ENCODE measurements around the gene CYP17A1. TPM values are rescaled to one million over a fixed set of nuclear protein-coding genes. Genes with fewer than 3 reads are reported as not detected.

CYP17A1 gene, protein sequence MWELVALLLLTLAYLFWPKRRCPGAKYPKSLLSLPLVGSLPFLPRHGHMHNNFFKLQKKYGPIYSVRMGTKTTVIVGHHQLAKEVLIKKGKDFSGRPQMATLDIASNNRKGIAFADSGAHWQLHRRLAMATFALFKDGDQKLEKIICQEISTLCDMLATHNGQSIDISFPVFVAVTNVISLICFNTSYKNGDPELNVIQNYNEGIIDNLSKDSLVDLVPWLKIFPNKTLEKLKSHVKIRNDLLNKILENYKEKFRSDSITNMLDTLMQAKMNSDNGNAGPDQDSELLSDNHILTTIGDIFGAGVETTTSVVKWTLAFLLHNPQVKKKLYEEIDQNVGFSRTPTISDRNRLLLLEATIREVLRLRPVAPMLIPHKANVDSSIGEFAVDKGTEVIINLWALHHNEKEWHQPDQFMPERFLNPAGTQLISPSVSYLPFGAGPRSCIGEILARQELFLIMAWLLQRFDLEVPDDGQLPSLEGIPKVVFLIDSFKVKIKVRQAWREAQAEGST
- polyA plus RNA-seq (2011; rRNA removed) (not detected in 2 replicates), polyA minus RNA-seq (2011; rRNA and poly(A)+ RNA removed) (not detected in 2 replicates)

DNA sequence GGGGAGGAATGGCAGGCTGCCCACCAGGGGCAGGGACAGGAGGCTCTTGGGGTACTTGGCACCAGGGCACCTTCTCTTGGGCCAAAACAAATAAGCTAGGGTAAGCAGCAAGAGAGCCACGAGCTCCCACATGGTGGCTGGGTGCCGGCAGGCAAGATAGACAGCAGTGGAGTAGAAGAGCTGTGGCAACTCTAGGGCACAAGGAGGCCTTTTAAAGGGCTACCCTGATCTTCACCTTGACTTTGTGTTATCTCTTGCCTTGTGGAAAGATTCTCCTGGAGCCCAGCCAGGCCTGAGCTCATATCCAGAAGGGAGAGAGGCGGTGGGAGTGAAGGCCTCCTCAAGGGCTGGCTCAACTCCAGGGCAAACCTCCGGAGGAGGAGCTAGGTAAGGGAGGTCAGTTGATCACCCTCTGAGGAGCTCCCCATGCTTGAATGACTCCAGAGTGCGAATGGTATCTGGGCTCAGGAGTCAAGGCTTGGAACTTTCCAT, at the start of gene CYP17A1:
Gene CYP17A1, minus strand, starts transcription at position 184 of the 492 bp plus-strand sequence. Its CDS starts 52 bp downstream, at position 132.
- DNase-seq (ENCODE audit: low read depth) = no peak
- ChIA-PET POLR2A (no interaction called here), CTCF (interaction anchor here (0.5 to 9.2 kb wide), 8 partner anchors 10 to 407 kb away, joined by 3 to 168 read pairs (median 7); partner anchors contain the start of gene CNNM2)
- Histone ChIP-seq H3K27me3 (ENCODE audit: control insufficient read depth, insufficient read depth, low read length) (peaks cover 4% of the 10 kb centered on the region), H3K36me3 (ENCODE audit: control insufficient read depth, insufficient read depth, low read length) (no peaks in the 10 kb centered on the region), H3K4me3 (ENCODE audit: low read depth, low read length) (no peak within 1 kb of the TSS)
- TF ChIP-seq, protein P1, sequence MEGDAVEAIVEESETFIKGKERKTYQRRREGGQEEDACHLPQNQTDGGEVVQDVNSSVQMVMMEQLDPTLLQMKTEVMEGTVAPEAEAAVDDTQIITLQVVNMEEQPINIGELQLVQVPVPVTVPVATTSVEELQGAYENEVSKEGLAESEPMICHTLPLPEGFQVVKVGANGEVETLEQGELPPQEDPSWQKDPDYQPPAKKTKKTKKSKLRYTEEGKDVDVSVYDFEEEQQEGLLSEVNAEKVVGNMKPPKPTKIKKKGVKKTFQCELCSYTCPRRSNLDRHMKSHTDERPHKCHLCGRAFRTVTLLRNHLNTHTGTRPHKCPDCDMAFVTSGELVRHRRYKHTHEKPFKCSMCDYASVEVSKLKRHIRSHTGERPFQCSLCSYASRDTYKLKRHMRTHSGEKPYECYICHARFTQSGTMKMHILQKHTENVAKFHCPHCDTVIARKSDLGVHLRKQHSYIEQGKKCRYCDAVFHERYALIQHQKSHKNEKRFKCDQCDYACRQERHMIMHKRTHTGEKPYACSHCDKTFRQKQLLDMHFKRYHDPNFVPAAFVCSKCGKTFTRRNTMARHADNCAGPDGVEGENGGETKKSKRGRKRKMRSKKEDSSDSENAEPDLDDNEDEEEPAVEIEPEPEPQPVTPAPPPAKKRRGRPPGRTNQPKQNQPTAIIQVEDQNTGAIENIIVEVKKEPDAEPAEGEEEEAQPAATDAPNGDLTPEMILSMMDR (IDR thresholded peaks at IDR 0.05; ENCODE audit: insufficient read depth, low read depth, low read length) = no peak

DNA sequence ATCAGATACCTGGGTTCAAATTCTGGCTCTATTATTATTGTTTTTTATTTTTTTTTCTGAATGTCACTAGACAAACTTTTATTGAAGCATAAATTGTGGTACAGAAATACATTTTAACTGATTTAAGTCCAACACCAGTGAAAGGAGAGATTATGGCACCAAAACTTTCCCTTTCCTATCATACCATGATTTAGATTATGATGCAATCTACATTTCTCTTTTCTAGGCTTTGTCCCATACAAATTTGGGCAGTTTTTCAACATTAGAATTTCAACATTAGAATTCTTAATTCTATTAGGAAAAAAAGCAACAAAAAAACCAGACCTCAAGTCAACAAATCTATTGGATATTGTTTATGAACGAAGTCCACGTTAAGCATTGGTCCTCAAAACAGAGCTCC, 43.0 kb upstream of the CYP17A1 start:
- no peak overlapping the region for H3K4me3 ChIP-seq (ENCODE audit: low read depth, low read length)
- ChIA-PET POLR2A (no interaction called here), CTCF (no interaction called here)
- DNase-seq (ENCODE audit: low read depth) = no peak
- H3K36me3 ChIP-seq (ENCODE audit: control insufficient read depth, insufficient read depth, low read length) = no peaks in the 10 kb centered on the region
- TF ChIP-seq, protein P1 (IDR thresholded peaks at IDR 0.05; ENCODE audit: insufficient read depth, low read depth, low read length) = no peak
- H3K27me3 ChIP-seq (ENCODE audit: control insufficient read depth, insufficient read depth, low read length) = no peaks in the 10 kb centered on the region

DNA sequence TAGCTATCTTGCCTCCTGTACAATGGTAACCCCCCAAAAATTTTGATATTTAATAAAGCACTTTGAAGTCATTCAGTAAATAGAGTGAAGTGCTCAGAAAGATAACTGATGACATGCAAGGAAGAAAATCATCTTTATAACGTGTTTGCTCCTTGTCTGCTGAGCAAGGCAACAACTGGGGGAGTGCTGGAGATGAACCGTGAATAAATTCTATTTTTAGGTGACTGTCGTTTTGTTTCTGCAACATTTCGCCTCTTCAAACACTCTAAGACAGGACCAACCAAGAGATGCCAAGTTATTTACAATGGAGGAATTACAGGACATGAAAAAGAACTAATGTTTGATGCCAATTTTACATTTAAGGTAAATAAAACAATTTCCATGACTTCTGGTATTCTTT, 41.4 kb upstream of the CYP17A1 start:
- ChIA-PET POLR2A (no interaction called here), CTCF (interaction anchor here (1.1 to 1.4 kb wide), 2 partner anchors 9 to 366 kb away, joined by 3 to 7 read pairs; no protein-coding TSS in a partner anchor)
- H3K27me3 ChIP-seq (ENCODE audit: control insufficient read depth, insufficient read depth, low read length) = no peaks in the 10 kb centered on the region
- no peak for DNase-seq (ENCODE audit: low read depth)
- no peak overlapping the region for H3K4me3 ChIP-seq (ENCODE audit: low read depth, low read length)
- H3K36me3 ChIP-seq (ENCODE audit: control insufficient read depth, insufficient read depth, low read length) = no peaks in the 10 kb centered on the region
- TF ChIP-seq, protein P1 (IDR thresholded peaks at IDR 0.05; ENCODE audit: insufficient read depth, low read depth, low read length) = no peak

DNA sequence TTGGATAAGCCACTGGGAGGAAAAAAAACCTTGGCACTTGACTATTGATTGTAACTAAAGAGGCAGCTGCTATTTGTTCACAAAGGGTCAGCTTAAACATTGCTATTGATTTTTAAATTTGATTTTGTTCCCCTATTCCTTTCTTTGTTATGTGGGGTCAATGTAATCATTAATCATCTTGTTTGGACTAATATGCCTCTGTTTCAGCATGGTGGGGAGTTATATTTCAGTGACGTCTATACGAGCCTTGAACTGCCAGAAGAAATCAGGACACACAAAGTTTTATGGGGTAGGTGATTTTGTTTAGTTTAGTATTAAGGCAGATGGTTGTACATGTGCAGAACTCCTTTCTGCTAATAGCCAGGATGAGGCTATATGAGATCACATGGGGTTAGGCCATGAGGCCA, 39.5 kb upstream of the CYP17A1 start:
- DNase-seq (ENCODE audit: low read depth) = no peak
- TF ChIP-seq, protein P1 (IDR thresholded peaks at IDR 0.05; ENCODE audit: insufficient read depth, low read depth, low read length) = no peak
- no peak overlapping the region for H3K4me3 ChIP-seq (ENCODE audit: low read depth, low read length)
- ChIA-PET CTCF (interaction anchor here (0.6 to 1.2 kb wide), 2 partner anchors 121 to 134 kb away, joined by 3 read pairs; no protein-coding TSS in a partner anchor), POLR2A (no interaction called here)
- no peaks in the 10 kb centered on the region for H3K36me3 ChIP-seq (ENCODE audit: control insufficient read depth, insufficient read depth, low read length)
- H3K27me3 ChIP-seq (ENCODE audit: control insufficient read depth, insufficient read depth, low read length) = no peaks in the 10 kb centered on the region

DNA sequence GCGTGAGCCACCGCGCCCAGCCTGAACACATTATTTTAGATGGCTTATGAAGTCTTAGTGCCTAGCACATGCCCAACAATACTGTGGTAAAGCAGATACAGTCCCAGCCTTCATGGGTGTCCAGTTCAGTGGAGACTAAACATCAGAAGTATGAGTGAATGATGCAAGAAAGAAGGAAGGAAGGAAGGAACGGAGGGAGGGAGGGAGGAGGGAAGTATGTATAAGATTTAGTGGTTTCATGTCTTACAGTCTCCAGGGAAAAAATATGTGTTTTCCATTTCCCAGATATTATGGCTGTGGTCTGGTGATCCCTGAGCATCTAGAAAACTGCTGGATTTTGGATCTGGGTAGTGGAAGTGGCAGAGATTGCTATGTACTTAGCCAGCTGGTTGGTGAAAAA, 35.0 kb upstream of the CYP17A1 start:
- TF ChIP-seq, protein P1 (IDR thresholded peaks at IDR 0.05; ENCODE audit: insufficient read depth, low read depth, low read length) = no peak
- ChIA-PET CTCF (interaction anchor here (1.4 kb wide), 2 partner anchors 10 to 154 kb away, joined by 3 read pairs; no protein-coding TSS in a partner anchor), POLR2A (no interaction called here)
- DNase-seq (ENCODE audit: low read depth) = no peak
- Histone ChIP-seq H3K27me3 (ENCODE audit: control insufficient read depth, insufficient read depth, low read length) (no peaks in the 10 kb centered on the region), H3K36me3 (ENCODE audit: control insufficient read depth, insufficient read depth, low read length) (no peaks in the 10 kb centered on the region), H3K4me3 (ENCODE audit: low read depth, low read length) (no peak overlapping the region)

All from BJ (cell line).